Inflammatory macrophage (primary cell): ENCODE measurements around the gene MEIOSIN.

Experiments used
- DNase-seq, 2 donors: peaks; one replicate each; pipeline ENCODE4 v3.0.0-alpha.2; 2020 to 2022

The MEIOSIN gene

DNA sequence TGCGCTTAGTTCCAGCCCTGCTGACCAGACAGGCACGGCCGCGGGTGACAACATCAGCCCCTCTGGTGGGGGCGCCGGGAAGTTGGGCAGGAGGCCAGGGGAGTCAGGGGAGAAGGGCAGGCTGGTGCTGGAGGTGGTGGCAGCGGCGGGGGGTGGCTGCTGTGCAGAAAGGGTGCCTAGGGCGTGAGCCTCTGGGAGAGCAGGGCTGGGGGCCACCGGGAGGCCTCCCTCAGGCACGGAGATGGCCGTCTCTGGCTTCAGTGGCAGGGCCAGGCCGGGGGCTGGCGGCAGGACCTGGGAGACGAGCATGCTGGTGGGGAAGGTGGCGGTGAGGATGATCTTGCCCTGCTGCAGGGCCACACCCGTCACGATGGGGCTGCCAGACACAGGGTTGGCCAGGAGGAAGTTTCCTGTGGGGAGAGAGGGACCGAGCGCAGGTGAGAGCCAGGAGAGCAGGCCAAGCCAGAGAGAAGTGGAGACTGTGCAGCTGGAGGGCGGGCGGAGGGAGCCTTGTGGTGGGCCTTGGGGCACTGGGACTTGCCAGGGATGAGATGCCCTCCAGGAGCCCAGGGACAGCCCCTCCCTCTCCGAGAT lies 32.6 kb downstream of the MEIOSIN start:
- DNase-seq = no peak

- DNase-seq = no peak
These were observed 33.1 kb downstream of the MEIOSIN start for GRCh38 chr19:45766296-45766868.

DNA sequence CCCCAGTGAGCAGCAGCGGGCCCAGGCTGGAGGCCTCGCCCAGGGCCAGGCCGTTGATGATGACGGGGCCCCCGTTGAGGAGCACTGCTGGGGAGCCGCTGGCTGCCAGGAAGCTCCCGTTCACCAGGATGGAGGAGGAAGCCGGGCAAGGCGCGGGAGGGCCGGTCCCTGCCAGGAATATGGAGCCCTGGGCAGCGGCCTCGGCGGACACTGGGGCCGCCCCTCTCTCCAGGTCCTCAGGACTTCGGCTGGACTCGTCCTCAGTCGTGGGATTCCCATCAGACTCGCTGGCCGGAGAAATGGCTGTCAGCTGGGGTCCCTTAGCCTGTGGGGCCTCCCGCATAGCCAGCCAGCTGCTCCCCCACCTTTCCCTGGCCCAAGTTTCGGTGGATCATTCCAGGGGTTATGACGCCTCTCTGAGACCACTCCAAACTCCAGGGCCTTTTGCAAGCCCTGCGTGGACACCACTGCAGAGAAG lies 33.7 kb downstream of the MEIOSIN start:
- no peak for DNase-seq

- DNase-seq = no peak
These were observed 34.2 kb downstream of the MEIOSIN start for GRCh38 chr19:45767410-45767880.

DNA sequence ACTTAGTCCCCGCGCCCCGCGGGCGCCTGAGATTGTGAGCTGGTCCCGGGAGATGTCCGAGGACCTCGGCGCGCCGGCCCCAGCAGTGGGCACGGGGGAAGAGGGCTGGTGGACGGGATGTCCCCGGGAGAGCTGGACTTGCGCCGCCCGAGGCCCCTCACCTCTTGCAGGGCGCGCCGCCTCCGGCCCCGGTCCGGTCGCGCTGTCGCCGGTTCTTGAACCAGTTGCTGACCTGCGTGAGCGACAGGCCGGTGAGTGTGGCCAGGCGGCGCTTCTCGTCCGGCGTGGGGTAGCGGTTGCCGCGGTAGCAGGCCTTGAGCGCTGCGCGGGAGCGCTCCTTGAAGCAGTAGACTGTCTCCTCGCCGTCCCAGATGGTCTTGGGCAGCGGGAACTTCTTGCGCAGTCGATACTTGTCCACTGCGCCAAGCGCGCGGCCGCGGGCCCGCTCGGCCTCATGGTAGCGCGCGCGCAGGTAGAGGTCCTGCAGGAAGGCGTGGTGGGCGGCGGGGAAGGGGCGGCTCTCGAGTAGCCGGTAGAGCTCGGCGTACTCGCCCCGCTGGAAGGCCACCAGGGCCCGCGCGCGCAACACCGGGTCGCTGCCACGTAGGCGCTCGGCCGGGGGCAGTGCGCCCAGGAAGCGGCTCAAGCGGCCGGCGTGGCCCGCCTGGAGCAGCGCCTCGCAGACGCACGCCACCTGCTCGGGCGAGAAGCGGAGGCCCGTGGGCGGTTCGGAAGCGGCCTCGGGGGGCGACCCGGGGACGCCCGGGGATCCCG lies 34.8 kb downstream of the MEIOSIN start:
- DNase-seq = no peak

GRCh38 chr19:45768655-45768983 lies 35.4 kb downstream of the MEIOSIN start:
- DNase-seq = no peak

DNA sequence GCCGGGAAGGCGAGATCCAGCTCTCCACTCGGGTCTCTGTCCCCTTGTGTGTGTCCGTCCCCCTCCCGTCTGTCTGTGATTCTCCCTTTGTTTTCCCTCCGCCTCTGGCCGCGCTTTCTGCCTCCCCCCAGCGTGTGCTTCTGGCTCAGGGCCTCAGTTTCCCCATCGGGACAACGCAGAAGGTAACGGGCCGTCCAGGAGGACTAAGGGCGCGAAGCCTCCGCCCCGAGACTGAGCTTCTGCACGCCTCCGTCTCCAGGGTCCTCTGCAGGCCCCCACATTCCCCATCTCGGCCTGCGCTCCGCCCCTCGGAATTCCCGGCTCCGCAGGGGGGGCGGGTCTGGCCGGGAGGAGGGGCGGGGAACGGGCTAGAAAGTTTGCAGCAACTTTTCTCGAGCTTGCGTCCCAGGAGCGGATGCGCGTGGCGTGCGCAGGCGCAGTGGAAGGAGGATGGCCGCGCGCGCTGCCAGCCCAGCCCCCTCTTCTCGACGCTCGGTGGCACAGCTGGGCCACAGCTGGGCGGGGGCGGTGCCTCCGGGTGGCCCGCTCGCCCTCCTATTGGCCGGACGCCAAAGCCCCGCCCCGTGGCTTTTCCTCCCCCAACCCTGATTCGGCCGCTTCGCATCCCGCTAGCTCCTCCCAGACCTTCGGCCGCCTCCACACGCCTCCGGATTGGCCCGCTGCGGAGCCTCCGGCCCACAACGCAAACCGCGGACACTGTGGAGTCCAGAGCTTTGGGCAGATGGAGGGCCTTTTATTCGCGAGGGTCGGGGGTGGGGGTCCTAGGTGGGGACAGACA lies 35.9 kb downstream of the MEIOSIN start, which contains the start of gene SIX5:
Gene SIX5, minus strand, starts transcription at position 269 of the 799 bp plus-strand sequence. CDS start 408 bp downstream, outside the sequence.
- peak; percentile 94 to 96 for DNase-seq

GRCh38 chr19:45769821-45770191 lies 36.6 kb downstream of the MEIOSIN start:
- peak; percentile 16 to 32 for DNase-seq

DNA sequence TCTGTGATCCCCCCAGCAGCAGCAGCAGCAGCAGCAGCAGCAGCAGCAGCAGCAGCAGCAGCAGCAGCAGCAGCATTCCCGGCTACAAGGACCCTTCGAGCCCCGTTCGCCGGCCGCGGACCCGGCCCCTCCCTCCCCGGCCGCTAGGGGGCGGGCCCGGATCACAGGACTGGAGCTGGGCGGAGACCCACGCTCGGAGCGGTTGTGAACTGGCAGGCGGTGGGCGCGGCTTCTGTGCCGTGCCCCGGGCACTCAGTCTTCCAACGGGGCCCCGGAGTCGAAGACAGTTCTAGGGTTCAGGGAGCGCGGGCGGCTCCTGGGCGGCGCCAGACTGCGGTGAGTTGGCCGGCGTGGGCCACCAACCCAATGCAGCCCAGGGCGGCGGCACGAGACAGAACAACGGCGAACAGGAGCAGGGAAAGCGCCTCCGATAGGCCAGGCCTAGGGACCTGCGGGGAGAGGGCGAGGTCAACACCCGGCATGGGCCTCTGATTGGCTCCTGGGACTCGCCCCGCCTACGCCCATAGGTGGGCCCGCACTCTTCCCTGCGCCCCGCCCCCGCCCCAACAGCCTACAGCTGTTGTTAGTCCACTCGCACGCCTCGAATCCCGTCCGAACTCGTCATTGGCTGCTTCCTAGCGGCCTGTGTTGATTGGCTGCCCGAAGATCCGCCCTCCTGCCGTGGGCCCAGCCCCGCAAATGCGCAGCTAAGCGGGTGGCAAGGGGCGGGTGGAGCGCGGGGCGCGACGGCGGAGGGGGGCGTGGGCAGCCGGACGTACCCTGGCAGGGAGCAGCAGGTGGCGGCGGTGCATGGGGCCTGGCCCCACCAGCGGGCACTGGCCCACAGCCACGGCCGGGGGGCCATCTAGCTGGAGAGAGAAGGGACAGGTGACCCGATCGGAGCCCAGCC lies 37.2 kb downstream of the MEIOSIN start:
- DNase-seq = peak; percentile 79 to 85

GRCh38 chr19:45771311-45771933 lies 38.2 kb downstream of the MEIOSIN start:
- no peak for DNase-seq

DNA sequence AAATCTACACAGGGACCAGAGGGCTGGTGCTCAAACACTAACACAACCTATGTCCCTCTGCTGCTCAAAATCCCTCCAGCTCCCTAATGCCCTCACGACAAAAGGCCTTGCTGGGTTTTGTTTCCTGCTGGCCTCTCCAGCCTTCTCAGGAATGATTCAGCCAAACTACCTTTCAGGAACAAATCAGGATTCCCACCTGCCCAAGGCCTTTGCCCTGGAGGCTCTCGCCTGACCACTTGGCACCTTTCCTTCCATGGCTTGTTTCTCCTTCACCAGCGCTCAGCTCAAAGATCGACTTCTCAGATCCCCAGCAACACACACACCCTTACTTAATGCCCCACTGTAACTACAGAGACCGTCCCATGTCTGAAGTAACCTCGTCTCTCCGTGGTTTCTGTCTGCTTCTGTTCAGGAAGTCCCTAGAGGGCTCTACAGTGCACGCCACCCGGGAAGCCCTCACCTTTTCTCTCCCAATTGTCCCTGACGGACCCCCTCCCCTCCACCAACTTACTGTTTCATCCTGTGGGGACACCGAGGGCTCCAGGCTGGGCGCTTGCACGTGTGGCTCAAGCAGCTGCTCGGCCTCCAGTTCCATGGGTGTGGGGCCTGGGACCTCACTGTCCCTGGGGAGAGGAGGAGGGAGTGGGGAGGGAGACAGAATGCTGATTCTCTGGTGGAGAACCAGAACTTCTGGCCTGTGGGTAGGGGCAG lies 39.0 kb downstream of the MEIOSIN start:
- DNase-seq = no peak

DNA sequence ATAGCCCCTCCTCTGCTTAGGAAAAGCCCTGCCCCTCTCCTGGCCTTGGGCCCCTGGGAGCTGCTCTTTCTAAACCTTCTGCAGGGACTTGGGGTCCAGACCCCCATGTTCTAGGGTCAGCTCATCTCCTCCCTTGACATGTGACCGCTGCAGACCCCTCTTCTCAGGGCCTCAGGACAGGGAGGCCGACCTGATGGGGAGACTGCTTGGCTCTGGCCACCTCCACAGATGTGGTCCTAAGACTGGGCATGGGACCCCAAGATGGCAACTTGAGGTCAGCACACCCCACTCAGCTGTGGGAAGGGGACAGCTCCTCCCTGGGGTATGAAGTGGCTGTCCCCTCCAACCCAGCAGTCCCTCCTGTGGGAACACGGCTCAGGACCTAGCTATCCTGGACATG lies 39.7 kb downstream of the MEIOSIN start:
- DNase-seq = no peak

DNA sequence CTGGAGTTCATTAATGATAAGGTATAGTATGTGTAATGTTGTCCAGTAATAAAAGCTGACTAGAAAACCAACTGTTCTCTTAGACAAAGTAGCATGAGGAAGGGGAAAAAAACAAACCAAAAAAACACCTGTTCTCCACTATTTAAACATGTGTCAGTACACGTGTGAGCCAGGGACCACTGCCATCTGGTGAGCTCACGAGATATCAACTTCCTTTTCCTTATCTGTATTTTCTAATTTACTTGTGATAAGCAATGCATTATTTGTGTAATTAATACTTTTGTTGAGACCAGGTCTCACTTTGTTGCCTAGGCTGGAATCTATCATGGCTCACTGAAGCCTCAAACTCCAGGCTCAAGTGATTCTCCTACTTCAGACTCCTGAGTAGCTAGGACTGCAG lies 40.1 kb downstream of the MEIOSIN start:
- no peak for DNase-seq

GRCh38 chr19:45774765-45775164 lies 41.5 kb downstream of the MEIOSIN start:
- no peak for DNase-seq

DNA sequence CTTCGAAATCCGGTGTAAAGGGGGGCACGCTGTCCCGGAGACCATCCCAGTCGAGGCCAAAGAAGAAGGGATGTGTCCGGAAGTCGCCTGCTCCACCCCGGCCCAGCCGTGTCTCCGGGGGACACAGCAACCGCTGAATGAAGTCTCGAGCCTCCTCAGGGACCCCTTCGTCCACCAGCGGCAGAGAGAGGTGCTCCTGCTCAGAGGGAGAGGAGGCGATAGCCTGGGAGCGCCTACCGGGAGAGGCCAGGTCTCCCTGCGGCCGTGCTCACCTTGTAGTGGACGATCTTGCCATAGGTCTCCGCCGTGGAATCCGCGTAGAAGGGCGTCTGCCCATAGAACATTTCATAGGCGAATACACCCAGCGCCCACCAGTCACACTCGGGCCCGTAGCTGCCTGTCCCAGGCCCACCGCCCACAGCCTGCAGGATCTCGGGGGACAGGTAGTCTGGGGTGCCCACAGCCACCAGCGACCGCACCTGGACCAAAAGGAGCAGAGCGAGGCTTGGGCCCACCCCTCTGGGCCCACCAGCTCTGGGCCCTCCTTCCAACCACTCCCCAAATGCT lies 44.2 kb downstream of the MEIOSIN start:
- DNase-seq = no peak

GRCh38 chr19:45778010-45778661 lies 44.9 kb downstream of the MEIOSIN start:
- DNase-seq = no peak

- peak; percentile 54 for DNase-seq
These were observed 46.2 kb downstream of the MEIOSIN start for GRCh38 chr19:45779231-45780145.

DNA sequence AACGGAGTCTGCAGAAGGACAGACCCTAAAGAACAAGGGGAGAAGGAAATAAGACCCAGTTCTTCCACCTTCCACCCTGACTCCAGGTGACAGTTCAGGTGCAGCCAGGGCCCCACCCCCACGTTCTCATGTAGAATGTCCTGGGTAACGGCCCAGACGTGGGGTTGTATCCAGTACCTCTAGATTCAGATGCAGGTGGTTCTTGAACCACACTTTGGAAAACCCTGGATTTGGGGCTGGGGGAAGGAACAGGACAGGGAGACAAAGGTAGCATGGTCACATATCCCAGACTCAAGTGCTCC lies 46.9 kb downstream of the MEIOSIN start:
- DNase-seq = no peak
